Posterior vena cava (tissue), 2 donors: ENCODE measurements around the gene C10orf71. TPM values are rescaled to one million over a fixed set of nuclear protein-coding genes. Genes with fewer than 3 reads are reported as not detected.

Experiments
- DNase-seq: peaks from one replicate; pipeline ENCODE4 v3.0.0-alpha.2; 2020; ENCODE audit warnings: low spot score
- intact Hi-C, 2 donors: fragments of 100-400 bp; cut with DNase I; formaldehyde crosslinking; loops; one replicate each; pipeline versions ENCODE4 v1.14.1 to v1.14.2; 2022 to 2023
- total RNA-seq, 2 donors: library from RNA; stranded (reverse); fragmentation: NEBNext Ultra II Directional; extraction: Animal tissue kit (Norgen Biotek cat#: 25700); gene quantifications; one replicate each; pipeline ENCODE4 v1.2.1, GENCODE V29; 2021
- donor health status: DM: yes; HTN: yes; CAD: no.
- donor health status: DM: yes; HTN: yes; CAD: no.

The C10orf71 gene
- total RNA-seq, 2 donors from 2014 or later: 0.10 to 0.23 TPM

GRCh38 chr10:49327036-49327813, 28.3 kb downstream of the C10orf71 start:
- no peak for DNase-seq
- intact Hi-C loops: no loop called here

- no peak for DNase-seq
- intact Hi-C loops: no loop called here
Observed at GRCh38 chr10:49328401-49329145, 29.6 kb downstream of the C10orf71 start.

GRCh38 chr10:49329146-49329505, 30.2 kb downstream of the C10orf71 start:
- intact Hi-C loops: no loop called here
- no peak for DNase-seq

DNA sequence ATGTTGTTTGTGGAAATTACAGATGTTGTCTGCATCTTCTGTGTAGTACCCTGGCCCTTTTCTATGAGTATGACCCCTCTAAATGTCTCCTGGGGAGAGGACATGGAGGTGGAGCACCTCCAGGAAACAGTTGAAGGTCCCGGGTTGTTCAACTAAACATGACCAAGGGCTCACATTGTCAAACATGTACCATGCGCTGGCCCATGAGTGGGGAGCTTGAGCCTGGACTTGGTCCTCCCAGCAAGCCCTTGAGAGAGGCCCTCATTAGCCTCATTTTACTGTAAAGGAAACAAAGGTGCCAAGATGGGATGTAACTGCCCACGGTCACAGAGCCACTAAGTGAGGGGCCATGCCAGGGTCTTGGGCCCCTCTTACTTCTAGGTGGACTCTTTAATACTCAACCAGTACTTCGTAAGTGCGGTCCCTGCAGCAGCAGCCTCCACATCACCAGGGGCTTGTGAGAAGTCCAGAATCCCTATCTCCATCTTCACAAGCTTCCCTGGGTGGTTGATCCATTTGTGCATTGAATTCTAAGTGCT, 31.2 kb downstream of the C10orf71 start:
- intact Hi-C loops: no loop called here
- DNase-seq: no peak

DNA sequence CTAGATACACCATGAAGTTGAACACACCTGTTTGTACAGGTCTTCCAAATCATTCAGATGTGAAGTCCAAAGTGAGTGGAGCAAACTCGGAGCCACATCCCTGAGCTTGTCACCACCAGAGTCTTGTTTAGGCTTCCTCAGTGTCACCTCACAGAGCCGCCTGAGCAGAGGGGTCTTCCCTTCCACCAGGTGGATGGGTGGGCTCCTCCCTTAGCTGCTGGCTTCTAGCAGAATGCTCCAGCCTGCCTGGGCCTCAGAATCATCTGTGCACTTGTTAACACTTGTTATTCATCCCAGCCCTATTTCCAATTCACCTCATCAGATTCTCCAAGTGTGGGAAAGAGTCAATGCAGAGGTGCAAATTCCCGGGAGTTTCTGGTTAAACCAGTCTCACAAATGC, 32.5 kb downstream of the C10orf71 start:
- intact Hi-C loops: no loop called here
- DNase-seq: no peak

DNA sequence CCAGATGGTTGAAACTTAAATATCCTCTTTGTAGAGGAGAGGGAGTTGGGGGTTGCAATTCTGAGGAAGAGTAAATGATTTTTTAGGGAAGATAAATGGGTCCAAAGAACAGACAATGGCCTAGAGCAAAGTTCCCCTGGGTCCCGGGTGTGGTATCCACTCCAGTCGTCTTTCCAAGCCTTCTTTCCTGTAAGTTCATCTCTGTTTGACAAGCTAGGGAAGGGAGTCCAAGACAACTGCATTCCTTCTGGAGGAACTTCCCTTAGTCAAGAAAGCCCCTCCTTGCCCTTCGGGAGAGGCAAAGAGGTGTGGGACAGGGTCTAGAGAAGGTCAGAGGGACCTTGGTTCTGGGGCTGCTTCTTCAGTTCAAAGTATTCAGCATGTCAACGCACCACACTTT, 33.4 kb downstream of the C10orf71 start:
- intact Hi-C loops: no loop called here
- no peak for DNase-seq

GRCh38 chr10:49332768-49333167, 33.8 kb downstream of the C10orf71 start:
- DNase-seq: no peak
- intact Hi-C loops: no loop called here

DNA sequence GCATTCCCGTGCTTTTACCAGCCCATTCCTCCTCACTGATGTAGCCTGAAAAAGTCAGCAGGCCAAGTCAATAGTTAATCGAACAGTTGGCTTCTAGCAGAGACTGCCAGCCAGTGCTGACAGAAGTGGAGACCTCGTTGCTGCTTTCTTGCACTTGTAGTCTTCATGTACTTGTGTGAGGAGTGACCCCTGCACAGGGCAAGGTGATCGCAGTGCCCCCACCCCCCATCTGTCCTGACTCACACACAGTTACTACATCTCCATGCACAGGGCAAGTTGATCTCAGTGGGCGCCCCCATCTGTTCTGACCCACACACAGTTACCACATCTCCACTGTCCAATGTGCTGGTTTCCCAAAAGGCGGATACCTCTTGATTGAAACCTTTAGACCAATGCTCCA, 34.2 kb downstream of the C10orf71 start:
- intact Hi-C loops: no loop called here
- DNase-seq: no peak

DNA sequence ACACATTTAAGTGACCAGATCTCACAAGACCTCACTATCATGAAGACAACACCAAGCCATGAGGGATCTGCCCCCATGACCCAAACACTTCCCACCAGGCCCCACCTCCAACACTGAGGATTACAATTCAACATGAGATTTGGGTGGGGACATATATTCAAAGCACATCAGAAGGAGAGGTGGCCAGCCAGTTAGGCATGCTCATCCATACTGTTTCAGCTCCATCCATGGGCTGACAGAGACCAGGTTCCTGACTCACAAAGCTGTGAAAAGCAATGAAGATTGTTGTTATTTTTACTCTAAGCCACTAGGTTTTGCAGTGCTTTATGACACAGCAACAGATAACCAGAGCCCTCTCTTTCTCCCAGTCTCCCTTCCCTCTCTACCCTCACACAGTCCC, 36.0 kb downstream of the C10orf71 start:
- no peak for DNase-seq
- intact Hi-C loops: no loop called here

DNA sequence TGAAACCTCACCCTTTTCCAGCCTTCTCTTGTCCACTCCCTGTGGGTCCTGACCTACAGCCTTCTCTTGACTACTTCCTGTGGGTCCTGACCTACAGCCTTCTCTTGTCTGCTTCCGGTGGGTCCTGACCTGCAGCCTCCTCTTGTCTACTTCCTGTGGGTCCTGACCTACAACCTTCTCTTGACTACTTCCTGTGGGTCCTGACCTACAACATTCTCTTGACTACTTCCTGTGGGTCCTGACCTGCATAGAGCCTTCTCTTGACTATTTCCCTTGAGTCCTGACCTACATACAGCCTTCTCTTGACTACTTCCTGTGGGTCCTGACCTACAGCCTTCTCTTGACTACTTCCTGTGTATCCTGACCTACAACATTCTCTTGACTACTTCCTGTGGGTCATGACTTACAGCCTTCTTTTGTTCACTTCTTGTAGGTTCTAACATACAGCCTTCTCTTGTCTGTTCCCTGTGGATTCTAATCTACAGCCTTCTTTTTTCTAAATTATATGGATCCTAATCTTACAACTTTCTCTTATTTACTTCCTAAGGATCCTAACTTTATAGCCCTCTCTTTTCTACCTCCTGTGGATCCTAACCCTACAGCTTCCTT, 36.5 kb downstream of the C10orf71 start:
- DNase-seq: no peak
- intact Hi-C loops: no loop called here

GRCh38 chr10:49338604-49339003, 39.6 kb downstream of the C10orf71 start:
- DNase-seq: no peak
- intact Hi-C loops: no loop called here

DNA sequence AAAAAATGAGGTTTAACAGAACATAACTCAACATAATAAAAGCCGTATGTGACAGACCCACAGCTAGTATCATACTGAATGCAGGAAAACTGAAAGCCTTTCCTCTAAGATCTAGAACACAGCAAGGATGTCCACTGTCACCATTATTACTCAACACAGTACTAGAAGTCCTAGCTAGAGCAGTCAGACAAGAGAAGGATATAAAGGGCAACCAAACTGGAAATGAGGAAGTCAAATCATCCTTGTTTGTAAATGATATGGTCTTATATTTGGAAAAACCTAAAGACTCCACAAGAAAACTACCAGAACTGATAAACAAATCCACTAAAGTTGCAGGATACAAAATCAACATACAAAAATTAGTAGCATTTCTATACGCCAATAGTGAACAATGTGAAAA, 45.9 kb downstream of the C10orf71 start:
- intact Hi-C loops: no loop called here
- DNase-seq: no peak

DNA sequence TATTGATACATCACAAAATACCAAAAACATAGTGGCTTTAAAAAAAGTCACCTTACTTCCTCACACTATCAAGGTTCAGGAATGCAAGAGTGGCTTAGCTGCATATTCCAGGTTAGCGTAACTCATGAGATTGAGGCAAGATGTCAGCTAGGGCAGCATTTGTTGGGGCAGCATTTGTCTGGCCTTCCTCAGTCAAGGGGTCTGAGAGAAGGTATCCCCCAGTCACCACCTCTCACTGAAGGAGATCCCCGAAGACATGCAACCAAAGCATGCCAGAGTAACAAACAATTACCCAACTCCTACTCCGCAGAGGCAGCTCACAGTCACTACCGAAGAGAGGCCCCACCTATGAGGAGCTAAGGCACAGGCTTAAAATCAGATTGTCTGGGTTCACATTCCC, 48.4 kb downstream of the C10orf71 start:
- no peak for DNase-seq
- intact Hi-C loops: no loop called here

DNA sequence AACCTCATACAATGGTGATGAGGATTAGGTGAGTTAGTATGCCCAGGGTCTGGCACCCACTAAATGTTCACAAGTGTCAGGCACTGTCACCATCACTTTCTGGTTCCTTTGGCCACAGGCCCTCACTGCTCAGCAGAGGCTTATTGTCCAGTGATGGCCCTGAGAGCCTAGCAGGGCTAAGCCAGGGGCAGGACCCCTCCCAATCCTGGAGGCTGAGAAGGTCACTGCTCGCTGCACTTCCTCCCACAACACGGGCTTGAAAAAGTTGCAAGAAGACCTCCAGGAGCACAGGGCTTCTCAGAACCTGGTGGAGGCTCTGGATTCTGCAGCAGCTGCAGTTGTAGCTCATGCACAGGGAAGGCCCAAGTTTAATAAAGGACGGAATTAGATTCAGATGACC, 48.9 kb downstream of the C10orf71 start:
- no peak for DNase-seq
- intact Hi-C loops: no loop called here

GRCh38 chr10:49348593-49348992, 49.6 kb downstream of the C10orf71 start:
- intact Hi-C loops: no loop called here
- DNase-seq: no peak

DNA sequence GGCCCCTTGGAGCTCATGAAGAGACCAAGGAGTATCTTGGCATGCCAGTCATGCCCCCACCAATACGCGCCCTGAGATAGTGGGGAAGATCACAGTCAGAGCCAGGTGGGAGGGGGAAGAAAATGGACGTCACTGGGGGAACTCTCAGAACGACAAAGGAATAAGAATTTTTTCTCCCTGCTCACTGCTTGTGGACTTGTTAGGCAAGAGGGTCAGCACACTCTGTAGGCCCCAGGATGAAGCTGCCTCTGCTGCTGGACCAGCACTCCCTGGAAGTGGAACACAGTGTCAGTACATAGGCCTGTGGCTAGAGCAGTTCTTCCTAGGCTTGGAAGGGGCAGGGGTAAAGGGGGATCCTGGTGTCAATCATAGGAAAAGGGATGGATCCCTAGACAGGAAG, 50.4 kb downstream of the C10orf71 start:
- no peak for DNase-seq
- intact Hi-C loops: no loop called here

- intact Hi-C loops: loop anchor here in 1 of 2 donors (10.0 kb wide), 1 partner anchor 85 kb away; no protein-coding TSS in a partner anchor
Observed at GRCh38 chr10:49350138-49350537, 51.2 kb downstream of the C10orf71 start.

DNA sequence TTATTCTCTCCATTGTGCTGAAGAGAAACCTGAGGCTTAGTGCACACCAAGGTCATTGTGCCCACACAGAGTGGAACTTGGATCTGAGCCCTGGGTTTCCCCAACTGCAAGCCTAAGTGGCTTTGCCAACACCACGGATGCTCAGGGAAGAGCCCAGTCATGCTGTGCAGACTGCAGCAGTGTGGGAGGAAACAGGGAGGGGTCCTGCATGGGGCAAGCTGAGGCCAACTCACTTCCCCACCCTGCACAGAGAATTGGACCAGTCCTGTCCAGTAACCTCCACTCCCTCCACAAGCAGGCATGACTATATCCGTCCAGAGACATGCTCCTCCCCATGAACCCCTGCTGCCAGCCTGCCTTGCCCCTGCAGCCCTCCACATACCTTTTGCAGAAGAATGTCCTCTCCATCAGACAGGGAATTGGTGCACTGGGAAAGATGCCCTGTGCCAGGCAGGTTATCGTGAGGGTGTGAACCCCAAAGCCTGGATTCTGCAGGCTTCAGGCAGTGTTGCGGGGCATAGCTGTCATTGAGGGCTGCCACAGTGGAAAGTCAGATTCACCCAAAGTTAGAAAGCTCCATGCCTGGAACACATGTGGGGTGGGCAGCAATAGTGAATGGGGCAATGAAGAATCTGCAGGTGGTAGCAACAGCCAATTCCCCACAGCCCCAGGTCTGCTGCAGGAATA, 52.0 kb downstream of the C10orf71 start:
- DNase-seq: no peak
- intact Hi-C loops: loop anchor here in 1 of 2 donors (10.0 kb wide), 1 partner anchor 86 kb away; no protein-coding TSS in a partner anchor

More at GRCh38 chr10:49350138-49350537, 51.2 kb downstream of the C10orf71 start:
- DNase-seq: no peak

- intact Hi-C loops: loop anchor here in 1 of 2 donors (10.0 kb wide), 1 partner anchor 87 kb away; no protein-coding TSS in a partner anchor
- DNase-seq: no peak
Observed at GRCh38 chr10:49351669-49352068, 52.7 kb downstream of the C10orf71 start.
